K562 (cell line): ENCODE measurements around the gene TAS1R3. TPM values are rescaled to one million over a fixed set of nuclear protein-coding genes. Genes with fewer than 3 reads are reported as not detected.

Source experiments
- ATF6 ChIP-seq: sonication (generic); formaldehyde crosslinking; IDR thresholded peaks from 2 replicates; pipeline ENCODE4 v1.4.0; 2020; ENCODE audit warnings: mild to moderate bottlenecking, missing genetic modification reagents
- ATF7 ChIP-seq: fragments of 450-650 bp; IDR thresholded peaks from 2 replicates; pipeline ENCODE4 v1.7.1; 2014; ENCODE audit warnings: mild to moderate bottlenecking, moderate library complexity
- BRCA1 ChIP-seq, 2 experiments: fragments of 450-650 bp in 1 of 2; sonication (generic) in 1 of 2; formaldehyde crosslinking in 1 of 2; IDR thresholded peaks; 2 replicates each; pipeline versions ENCODE4 v1.5.0 to v1.6.1; 2017 to 2020; ENCODE audit warnings: mild to moderate bottlenecking in 1 of 2, missing genetic modification reagents in 1 of 2
- BRF2 ChIP-seq: IDR thresholded peaks from 3 replicates; pipeline ENCODE4 v1.6.1; 2011; ENCODE audit warnings: borderline replicate concordance, mild to moderate bottlenecking; ENCODE audit not compliant: insufficient read length, insufficient read depth
- CTBP1 ChIP-seq: fragments of 450-650 bp; IDR thresholded peaks from 2 replicates; pipeline ENCODE4 v1.6.1; 2016; ENCODE audit warnings: borderline replicate concordance
- DNMT1 ChIP-seq: fragments of 450-650 bp; IDR thresholded peaks from 2 replicates; pipeline ENCODE4 v1.6.1; 2016; ENCODE audit warnings: antibody characterized with exemption, mild to moderate bottlenecking
- DPF2 ChIP-seq: fragments of 450-650 bp; IDR thresholded peaks from 2 replicates; pipeline ENCODE4 v1.6.1; 2016
- HCFC1 ChIP-seq: IDR thresholded peaks from 2 replicates; pipeline ENCODE4 v1.6.1; 2012; ENCODE audit warnings: low read depth, low read length, improper control_type of control experiment
- HMG20B ChIP-seq: fragments of 250-450 bp; sonication (Bioruptor Pico); IDR thresholded peaks from 2 replicates; pipeline ENCODE4 v1.5.0; 2021; ENCODE audit warnings: mild to moderate bottlenecking
- JUNB ChIP-seq: fragments of 450-650 bp; formaldehyde crosslinking; conservative IDR thresholded peaks from 2 replicates; pipeline ENCODE4 v1.4.0; 2020; ENCODE audit warnings: mild to moderate bottlenecking
- MTA3 ChIP-seq: fragments of 450-650 bp; formaldehyde crosslinking; IDR thresholded peaks from 2 replicates; pipeline ENCODE4 v1.6.1; 2017; ENCODE audit warnings: mild to moderate bottlenecking, borderline replicate concordance
- NCOA2 ChIP-seq, 2 experiments: fragments of 450-650 bp; IDR thresholded peaks; 2 replicates each; pipeline ENCODE4 v1.6.1; 2018; ENCODE audit warnings: mild to moderate bottlenecking in 2 of 2, moderate library complexity in 1 of 2; ENCODE audit not compliant: partially characterized antibody in 2 of 2
- NCOA4 ChIP-seq: fragments of 450-650 bp; IDR thresholded peaks from 2 replicates; pipeline ENCODE4 v1.6.1; 2018; ENCODE audit warnings: mild to moderate bottlenecking; ENCODE audit not compliant: partially characterized antibody
- NEUROD1 ChIP-seq: fragments of 150-350 bp; IDR thresholded peaks from 2 replicates; pipeline ENCODE4 v1.6.1; 2014; ENCODE audit warnings: borderline replicate concordance, low read length, low read depth; ENCODE audit not compliant: partially characterized antibody
- RBM34 ChIP-seq: fragments of 200-400 bp; formaldehyde crosslinking; IDR thresholded peaks from 2 replicates; pipeline ENCODE4 v1.6.1; 2018; ENCODE audit warnings: low read length, borderline replicate concordance; ENCODE audit not compliant: insufficient read depth
- RCOR1 ChIP-seq, 2 experiments: IDR thresholded peaks; 2 replicates each; pipeline ENCODE4 v1.6.1; 2012; ENCODE audit warnings: low read depth in 2 of 2, low read length in 2 of 2, borderline replicate concordance in 1 of 2, improper control_type of control experiment in 1 of 2
- SMARCE1 ChIP-seq: fragments of 450-650 bp; IDR thresholded peaks from 2 replicates; pipeline ENCODE4 v1.7.1; 2016; ENCODE audit warnings: mild to moderate bottlenecking
- SRSF7 ChIP-seq: fragments of 200-400 bp; formaldehyde crosslinking; optimal IDR thresholded peaks from 2 replicates; pipeline ENCODE3; 2017; ENCODE audit warnings: mild to moderate bottlenecking, low read depth, low read length
- THRA ChIP-seq: fragments of 450-650 bp; IDR thresholded peaks from 2 replicates; pipeline ENCODE4 v1.6.1; 2017; ENCODE audit warnings: mild to moderate bottlenecking, moderate library complexity
- TSC22D4 ChIP-seq: fragments of 450-650 bp; IDR thresholded peaks from 2 replicates; pipeline ENCODE4 v1.6.1; 2016; ENCODE audit warnings: missing genetic modification characterization, missing biosample characterization, control low read depth
- ZNF124 ChIP-seq: sonication (generic); formaldehyde crosslinking; IDR thresholded peaks from 2 replicates; pipeline ENCODE4 v1.8.1; 2022; ENCODE audit warnings: missing genetic modification reagents
- ZNF551 ChIP-seq: fragments of 250-450 bp; sonication (Bioruptor Pico); IDR thresholded peaks from 2 replicates; pipeline ENCODE4 v1.5.0; 2021; ENCODE audit warnings: mild to moderate bottlenecking, moderate library complexity
- ZNF696 ChIP-seq: fragments of 250-450 bp; sonication (Bioruptor Pico); conservative IDR thresholded peaks from 2 replicates; pipeline ENCODE4 v1.4.0; 2020; ENCODE audit warnings: mild to moderate bottlenecking, moderate library complexity
- polyA plus RNA-seq, 8 experiments: library from polyadenylated mRNA; depleted of rRNA in 4 of 8; stranded (reverse) in 5 of 8; unstranded in 3 of 8; fragments of >200 nt; fragmentation: Nextera tagmentation in 2 of 8; fragmentation: Illumina TruSeq in 1 of 8; extraction: Ambion mirVana in 2 of 8; extraction: Trizol in 1 of 8; gene quantifications; 2 replicates each; pipeline versions ENCODE4 v1.2.1 to v1.2.3, GENCODE V29; 2011 to 2014; ENCODE audit warnings: inconsistent platforms in 1 of 8, missing spikeins in 1 of 8
- total RNA-seq, 7 experiments: library from RNA; depleted of rRNA in 6 of 7; stranded (reverse); fragments of >200 nt in 6 of 7; fragmentation: Illumina TruSeq in 2 of 7; extraction: Trizol in 2 of 7; gene quantifications; 2 replicates each; pipeline versions ENCODE4 v1.2.1 to v1.2.3, GENCODE V29; 2011 to 2021; ENCODE audit warnings: low replicate concordance in 1 of 7

Gene TAS1R3
- total and polyA plus RNA-seq, 9 of the 15 experiments (the other 6 are each of a cell fraction or from before 2014, with no cell fraction given): 0.07 to 0.13 TPM; not detected in 7

GRCh38 chr1:1291548-1292441 is 39.3 kb upstream of the TAS1R3 start (continued):
- TF ChIP-seq ATF6 (CRISPR knock-in tag) (peak; percentile 63; the same call in 1 of the 2 replicates), TSC22D4 (tag) (no peak), HCFC1 (peak; percentile 16; the same call in 1 of the 2 replicates), NCOA4 (no peak), DPF2 (no peak), ATF7 (peak; percentile 57; the same call in 1 of the 2 replicates), THRA (no peak), BRF2 (no peak), CTBP1 (peak; percentile 58; the same call in 1 of the 2 replicates), RCOR1 (IDR thresholded peaks at IDR 0.05; ENCODE audit: borderline replicate concordance in 1 of 2, low read depth in 2 of 2, low read length in 2 of 2) (0 out of 4 replicates have a peak, but pooled peaks of 1 of the 2 experiments have one; percentile 17), ZNF124 (peak; percentile 50; the same call in 1 of the 2 replicates), JUNB (no peak), RBM34 (no peak), SRSF7 (no peak), ZNF696 (CRISPR knock-in tag) (no peak), NCOA2 (IDR thresholded peaks at IDR 0.05; ENCODE audit: partially characterized antibody in 2 of 2) (no peak), HMG20B (CRISPR knock-in tag) (no peak), BRCA1 (IDR thresholded peaks at IDR 0.05) (no peak), BRCA1 (CRISPR knock-in tag; IDR thresholded peaks at IDR 0.05) (no peak), NEUROD1 (no peak), MTA3 (peak; percentile 50; the same call in 1 of the 2 replicates), DNMT1 (no peak), SMARCE1 (no peak), ZNF551 (no peak)
